A549 treated with CpdA at 1 μM for 4 hours (cell line): ENCODE results near the gene TLR9. TPM values are rescaled to one million over a fixed set of nuclear protein-coding genes. Genes with fewer than 3 reads are reported as not detected.

Source experiments
- total RNA-seq: library from RNA; stranded (reverse); fragments of 200-300 nt; extraction: Qiagen RNA extraction; gene quantifications from 5 replicates; pipeline ENCODE4 v1.2.3, GENCODE V29; 2022; ENCODE audit warnings: low read depth

TLR9 gene
- total RNA-seq: 0.08 TPM in 2 of 5 replicates, not detected in the others

GRCh38 chr3:52225452-52226228, at the start of gene TLR9:
Gene TLR9, minus strand, starts transcription at chr3:52225645. Its CDS starts 116 bp downstream, at chr3:52225529.

GRCh38 chr3:52245322-52246263, 20.1 kb upstream of the TLR9 start, which contains the start of gene PPM1M:
Gene PPM1M, plus strand, starts transcription at chr3:52245759. Its CDS starts 66 bp downstream, at chr3:52245825.

GRCh38 chr3:52238761-52239701, 13.6 kb upstream of the TLR9 start, which contains the start of gene TWF2:
Gene TWF2, minus strand, starts transcription at chr3:52239158. Its CDS starts 142 bp downstream, at chr3:52239016.

GRCh38 chr3:52197842-52198625, 27.4 kb downstream of the TLR9 start, which contains the start of gene ALAS1:
Gene ALAS1, plus strand, starts transcription at chr3:52198160. Its CDS starts 1,082 bp downstream, at chr3:52199242.

Other genes starting within 250 kb of the TLR9 start
- gene ACY1, start 242.1 kb downstream of the TLR9 start, total RNA-seq: 20.8 to 30.2 TPM (median 28.3 TPM) in 5 replicates
- 1,289 to 1,406 TPM (median 1,382 TPM) in 5 replicates for gene RPL29, start 229.8 kb downstream of the TLR9 start, total RNA-seq
- gene DUSP7, start 169.1 kb downstream of the TLR9 start, total RNA-seq: 12.8 to 14.3 TPM (median 13.1 TPM) in 5 replicates
- gene POC1A, start 71.2 kb downstream of the TLR9 start, total RNA-seq: 15.9 to 20.8 TPM (median 19.1 TPM) in 5 replicates
- gene ALAS1, start 27.5 kb downstream of the TLR9 start, total RNA-seq: 46.7 to 57.0 TPM (median 52.8 TPM) in 5 replicates
- 67.0 to 80.9 TPM (median 68.5 TPM) in 5 replicates for gene TWF2, start 13.5 kb upstream of the TLR9 start, total RNA-seq
- 4.2 to 5.8 TPM (median 5.2 TPM) in 5 replicates for gene PPM1M, start 20.1 kb upstream of the TLR9 start, total RNA-seq
- gene WDR82, start 53.0 kb upstream of the TLR9 start, total RNA-seq: 49.8 to 53.8 TPM (median 52.2 TPM) in 5 replicates
- gene GLYCTK, start 62.2 kb upstream of the TLR9 start, total RNA-seq: 3.2 to 4.9 TPM (median 4.7 TPM) in 5 replicates
- gene DNAH1, start 90.7 kb upstream of the TLR9 start, total RNA-seq: 0.52 to 1.1 TPM (median 1.1 TPM) in 5 replicates
- 32.7 to 41.2 TPM (median 39.4 TPM) in 5 replicates for gene BAP1, start 184.4 kb upstream of the TLR9 start, total RNA-seq
- 2.5 to 3.2 TPM (median 2.7 TPM) in 5 replicates for gene PHF7, start 185.0 kb upstream of the TLR9 start, total RNA-seq
- gene SEMA3G, start 219.5 kb upstream of the TLR9 start, total RNA-seq: 0.05 to 0.15 TPM (median 0.10 TPM) in 5 replicates
- 1.2 to 1.5 TPM (median 1.4 TPM) in 5 replicates for gene TNNC1, start 228.4 kb upstream of the TLR9 start, total RNA-seq
- gene NISCH, start 230.0 kb upstream of the TLR9 start, total RNA-seq: 12.3 to 15.0 TPM (median 13.4 TPM) in 5 replicates